ENCODE results near the gene ST6GALNAC5.
"Not testable (repeated sequence)": the region's sequence is repeated elsewhere in the genome, so short reads cannot be mapped to it uniquely, and the experiment has no call there.

The ST6GALNAC5 gene

DNA sequence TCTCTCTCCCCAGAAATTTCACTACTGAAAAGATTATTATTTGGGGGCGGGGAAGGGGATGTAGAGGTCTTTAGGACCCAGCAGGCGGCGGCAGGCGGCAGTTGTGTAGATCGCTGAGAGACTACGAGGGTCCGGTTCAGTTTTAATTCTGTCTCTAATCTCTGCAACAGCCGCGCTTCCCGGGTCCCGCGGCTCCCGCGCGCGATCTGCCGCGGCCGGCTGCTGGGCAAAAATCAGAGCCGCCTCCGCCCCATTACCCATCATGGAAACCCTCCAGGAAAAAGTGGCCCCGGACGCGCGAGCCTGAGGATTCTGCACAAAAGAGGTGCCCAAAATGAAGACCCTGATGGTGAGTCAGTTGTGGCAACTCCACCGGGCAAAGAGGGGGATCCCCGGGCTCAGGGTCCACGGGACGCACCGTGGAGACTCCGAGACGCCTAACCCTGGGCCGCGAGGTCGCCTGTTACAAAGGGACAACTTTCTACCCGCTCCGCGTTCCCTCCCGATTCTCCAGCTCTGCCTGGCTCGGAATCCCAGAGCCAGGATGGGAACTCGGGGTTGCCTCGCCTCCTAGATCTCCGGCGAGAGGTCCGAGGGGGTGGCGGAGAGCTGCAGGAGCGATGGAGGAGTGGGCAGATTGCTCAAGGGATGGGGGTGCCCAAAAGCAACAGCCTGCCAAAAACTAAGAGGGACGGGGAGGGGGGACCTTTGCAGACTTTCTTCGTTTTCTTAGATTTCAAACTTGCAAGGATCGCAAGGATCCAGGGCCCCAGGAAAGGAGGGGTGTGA is at the start of gene ST6GALNAC5:
TSS of gene ST6GALNAC5 (plus strand) at position 139 of the 789 bp plus-strand sequence.
- DNase-seq (ENCODE audit: extremely low read depth in 1 of 2, low read depth in 1 of 2) = no peak

DNA sequence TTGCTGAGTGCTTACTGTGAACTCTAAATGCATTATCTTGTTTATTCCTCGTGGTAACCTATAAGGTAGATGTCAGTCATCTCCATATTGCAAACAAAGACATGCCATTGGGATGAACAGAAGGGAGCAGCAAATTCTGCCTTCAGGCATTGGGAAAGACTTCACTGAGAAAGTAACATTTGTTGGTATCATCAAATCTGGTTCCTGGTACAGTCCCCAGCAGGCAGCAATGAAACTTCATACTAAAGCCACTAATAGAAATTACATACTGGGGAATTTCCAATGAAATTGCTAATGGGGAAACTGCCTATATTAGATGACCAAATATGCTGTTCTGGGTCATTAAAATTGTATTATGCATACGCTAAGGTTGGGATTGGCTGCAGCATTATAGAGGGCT is 47.3 kb upstream of the ST6GALNAC5 start:
- no peak for DNase-seq (ENCODE audit: extremely low read depth in 1 of 2, low read depth in 1 of 2)

DNA sequence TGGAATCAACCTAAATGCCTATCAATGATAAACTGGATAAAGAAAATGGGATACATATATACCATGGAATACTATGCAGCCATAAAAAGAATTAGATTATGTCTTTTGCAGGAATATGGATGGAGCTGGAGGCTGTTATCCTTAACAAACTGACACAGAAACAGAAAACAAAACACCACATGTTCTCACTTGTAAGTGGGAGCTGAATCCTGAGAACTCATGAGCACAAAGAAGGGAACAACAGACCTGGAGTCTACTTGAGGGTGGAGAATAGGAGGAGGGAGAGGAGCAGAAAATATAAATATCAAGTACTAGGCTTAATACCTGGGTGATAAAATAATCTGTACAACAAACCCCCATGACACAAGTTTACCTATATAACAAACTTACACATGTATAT is 44.3 kb upstream of the ST6GALNAC5 start:
- DNase-seq (ENCODE audit: extremely low read depth in 1 of 2, low read depth in 1 of 2) = not testable (repeated sequence)

DNA sequence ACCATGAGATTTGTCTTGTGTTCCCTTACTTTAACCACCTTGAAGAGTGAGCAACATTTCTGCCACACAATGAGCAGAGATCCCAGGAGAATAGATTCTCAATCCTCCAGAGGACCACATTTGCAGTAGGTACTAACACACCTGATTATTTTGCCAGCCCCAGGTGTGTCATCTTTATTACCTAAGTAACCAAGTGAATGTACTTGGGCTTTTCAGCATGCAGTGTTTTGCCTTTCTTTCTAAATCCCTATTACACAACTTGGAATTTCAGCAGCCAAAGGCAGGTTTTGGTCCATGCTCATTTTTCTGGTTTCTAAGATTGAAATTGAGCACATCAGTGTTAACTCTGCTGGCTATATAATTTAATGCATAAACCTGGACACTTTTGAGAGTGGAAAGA is 43.2 kb upstream of the ST6GALNAC5 start:
- DNase-seq (ENCODE audit: extremely low read depth in 1 of 2, low read depth in 1 of 2) = no peak

DNA sequence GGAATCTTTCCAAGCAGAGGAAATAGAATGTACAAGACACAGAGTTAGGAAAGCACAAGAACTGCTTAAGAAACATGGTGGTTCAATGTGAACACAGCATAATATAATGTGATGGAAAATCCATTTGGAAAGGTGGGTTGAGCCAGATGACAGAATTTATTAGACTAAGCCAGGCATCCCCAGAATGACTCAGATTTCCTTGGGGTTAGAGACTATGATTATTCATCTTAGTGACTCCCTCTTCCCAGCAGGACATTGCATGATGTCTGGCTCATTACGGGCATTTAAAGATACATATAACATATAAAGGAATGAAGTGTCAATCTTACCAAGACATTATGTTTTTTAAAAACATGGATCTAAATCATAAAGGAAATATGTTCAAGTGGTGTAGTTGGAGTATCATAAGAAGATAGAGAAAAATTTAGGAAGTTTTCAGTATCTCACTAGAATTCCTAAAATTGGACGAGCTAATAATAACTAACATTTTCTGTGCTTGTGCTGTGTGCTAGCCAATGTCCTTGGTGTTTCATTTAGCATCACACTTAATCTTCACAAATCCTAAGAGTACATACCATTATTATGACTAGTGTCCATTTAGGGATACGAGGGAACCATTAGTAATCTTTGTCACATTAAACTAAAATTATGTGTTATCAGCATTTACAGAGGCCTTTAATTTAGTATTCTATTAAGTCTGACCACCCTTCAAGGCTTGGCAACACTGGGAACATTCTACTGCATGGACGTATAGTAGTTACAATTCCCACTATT is 41.0 kb upstream of the ST6GALNAC5 start:
- no peak for DNase-seq (ENCODE audit: extremely low read depth in 1 of 2, low read depth in 1 of 2)

DNA sequence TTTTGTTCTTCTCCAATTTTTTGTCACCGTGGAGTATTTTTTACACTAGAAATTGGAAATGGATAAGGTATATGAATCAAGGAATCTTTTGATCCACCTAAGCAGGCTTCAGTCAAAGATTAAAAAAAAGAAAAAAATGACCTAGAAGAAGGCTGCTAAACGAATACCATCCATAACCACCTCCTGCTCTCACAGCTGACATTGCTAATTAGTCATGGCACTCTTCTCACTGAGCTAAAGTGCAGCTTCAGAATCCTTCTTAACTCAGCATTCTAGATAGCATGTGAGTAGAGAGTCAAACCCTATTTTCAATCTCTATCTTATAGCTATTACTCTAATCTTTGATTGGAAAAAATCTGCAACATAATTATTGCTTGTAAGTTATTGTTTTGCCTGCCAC is 40.2 kb upstream of the ST6GALNAC5 start:
- no peak for DNase-seq (ENCODE audit: extremely low read depth in 1 of 2, low read depth in 1 of 2)

DNA sequence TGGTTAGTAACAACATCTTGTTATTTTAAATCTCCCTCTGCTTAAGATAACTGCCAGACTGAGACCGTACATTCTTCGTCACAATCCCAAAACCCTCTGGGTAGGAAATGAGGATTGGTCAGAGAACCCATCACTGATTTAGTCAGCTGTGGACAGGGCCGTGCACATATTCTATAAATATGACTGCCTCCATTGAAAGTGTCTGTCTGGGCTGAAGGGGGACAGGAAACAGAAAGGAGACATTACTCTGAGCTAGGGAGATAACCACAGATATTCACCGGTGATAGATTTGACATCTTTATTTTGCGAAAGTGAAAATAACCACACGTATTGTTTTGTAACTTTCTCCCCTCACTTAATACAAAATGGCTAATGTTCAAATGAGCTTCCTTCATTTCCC is 36.9 kb upstream of the ST6GALNAC5 start:
- DNase-seq (ENCODE audit: extremely low read depth in 1 of 2, low read depth in 1 of 2) = no peak

DNA sequence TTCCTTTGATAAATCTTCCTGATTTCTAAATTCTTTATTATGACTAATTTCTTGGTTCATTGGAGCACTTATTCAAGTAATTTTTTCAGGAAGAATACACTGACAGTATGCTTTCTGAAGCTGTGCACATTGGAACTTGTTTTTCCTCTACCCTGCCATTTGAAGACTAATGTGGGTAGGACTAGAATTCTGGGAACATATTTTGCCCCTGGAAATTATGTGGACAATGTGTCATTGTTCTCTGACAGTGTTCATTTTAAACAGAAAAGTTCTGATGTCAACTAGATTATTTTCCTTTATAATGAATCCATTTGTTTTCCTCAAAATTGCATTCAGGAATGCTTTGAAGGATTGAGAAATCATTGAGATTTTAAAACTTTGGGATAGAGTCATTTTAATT is 34.8 kb upstream of the ST6GALNAC5 start:
- DNase-seq (ENCODE audit: extremely low read depth in 1 of 2, low read depth in 1 of 2) = no peak

DNA sequence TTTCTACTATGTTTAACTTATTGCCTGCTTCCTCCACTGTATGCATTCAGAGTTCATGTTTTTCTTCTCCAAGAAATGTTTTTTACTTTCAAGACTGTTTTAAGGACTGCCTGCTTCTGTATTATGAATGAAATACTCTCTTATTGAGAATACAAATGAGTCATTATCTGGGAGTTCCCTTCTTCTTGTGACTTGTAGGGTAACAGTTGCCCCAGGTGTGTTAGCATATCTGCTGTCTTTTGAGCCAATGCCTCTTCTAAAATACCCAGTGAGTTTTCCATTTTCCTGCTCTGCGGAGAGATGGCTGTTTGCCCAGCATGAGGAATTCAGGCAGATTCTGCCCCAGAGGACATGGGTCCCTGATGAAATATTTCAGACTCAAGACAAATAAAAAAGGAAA is 34.1 kb upstream of the ST6GALNAC5 start:
- DNase-seq (ENCODE audit: extremely low read depth in 1 of 2, low read depth in 1 of 2) = no peak

DNA sequence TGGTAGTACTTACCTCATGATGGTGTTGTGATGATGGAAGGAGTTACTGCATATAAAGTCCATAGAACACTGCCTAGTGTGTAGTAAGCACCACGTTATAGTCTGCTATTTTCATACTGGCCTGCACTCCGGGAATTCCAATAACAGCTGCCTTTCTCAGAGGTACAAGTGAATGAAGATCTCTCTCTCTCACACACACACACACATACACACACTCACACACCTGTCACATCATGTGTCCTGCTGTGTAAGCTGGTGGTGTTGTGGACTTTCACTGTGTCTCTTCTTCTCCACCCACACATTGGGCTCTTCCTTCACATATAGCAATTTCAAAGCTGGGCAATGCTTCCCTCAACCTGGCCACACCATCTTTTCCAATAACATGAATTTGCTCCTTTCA is 33.4 kb upstream of the ST6GALNAC5 start:
- DNase-seq (ENCODE audit: extremely low read depth in 1 of 2, low read depth in 1 of 2) = no peak

DNA sequence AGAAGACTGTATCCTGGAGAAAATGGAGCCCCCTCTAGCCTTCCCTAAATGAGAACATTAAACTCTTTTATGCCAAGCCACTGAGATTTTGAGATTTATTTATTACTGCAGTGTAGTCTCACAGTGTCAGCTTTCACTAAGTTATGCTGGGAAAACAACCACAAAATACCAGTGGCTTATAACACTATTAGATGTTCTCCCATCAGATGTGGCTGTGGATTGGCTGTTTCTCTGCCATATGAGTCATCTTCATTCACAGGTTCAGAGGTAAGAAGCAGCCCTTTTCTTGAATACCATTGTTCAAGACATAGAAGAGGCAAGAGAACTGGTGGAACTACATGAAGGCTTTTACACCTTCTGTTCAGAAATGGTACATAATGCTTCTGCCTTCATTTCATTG is 32.1 kb upstream of the ST6GALNAC5 start:
- DNase-seq (ENCODE audit: extremely low read depth in 1 of 2, low read depth in 1 of 2) = no peak

DNA sequence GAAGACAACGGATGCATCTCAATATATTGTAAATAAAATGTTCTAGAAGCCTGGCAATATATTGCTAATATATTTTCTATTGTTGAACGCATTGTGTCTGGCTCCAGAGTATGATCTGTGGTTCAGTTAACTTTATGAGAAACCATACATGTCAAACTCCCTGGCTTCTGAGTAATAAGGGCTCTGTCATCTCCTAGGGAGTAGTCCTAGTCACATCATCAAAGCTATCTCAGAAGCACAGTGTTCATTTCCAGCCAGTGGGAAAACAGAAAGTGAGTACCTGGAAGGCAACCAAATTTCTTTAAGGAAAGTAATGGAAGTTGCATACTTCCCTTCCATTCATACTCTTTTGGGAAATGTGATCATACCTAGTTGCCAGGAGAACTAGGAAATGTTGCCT is 27.0 kb upstream of the ST6GALNAC5 start:
- DNase-seq (ENCODE audit: extremely low read depth in 1 of 2, low read depth in 1 of 2) = no peak

DNA sequence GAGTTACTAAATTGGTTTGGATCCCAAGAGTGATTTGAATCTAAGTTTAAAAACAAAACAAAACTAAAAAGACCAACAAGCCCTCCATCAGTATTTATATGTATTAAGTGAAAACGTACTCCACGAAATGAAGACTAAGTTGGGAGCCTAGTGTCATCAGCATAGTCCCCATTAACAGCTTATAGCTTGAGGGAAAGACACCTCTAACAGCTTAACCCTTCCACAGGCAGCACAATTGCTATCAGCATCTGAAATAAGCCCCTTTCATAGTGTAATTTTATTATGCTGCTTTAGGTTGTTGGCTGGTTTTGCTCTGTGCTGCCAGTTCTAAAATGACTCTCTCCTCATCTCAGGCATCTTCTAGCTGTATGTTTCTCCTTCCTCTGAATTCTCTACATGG is 25.8 kb upstream of the ST6GALNAC5 start:
- DNase-seq (ENCODE audit: extremely low read depth in 1 of 2, low read depth in 1 of 2) = no peak

DNA sequence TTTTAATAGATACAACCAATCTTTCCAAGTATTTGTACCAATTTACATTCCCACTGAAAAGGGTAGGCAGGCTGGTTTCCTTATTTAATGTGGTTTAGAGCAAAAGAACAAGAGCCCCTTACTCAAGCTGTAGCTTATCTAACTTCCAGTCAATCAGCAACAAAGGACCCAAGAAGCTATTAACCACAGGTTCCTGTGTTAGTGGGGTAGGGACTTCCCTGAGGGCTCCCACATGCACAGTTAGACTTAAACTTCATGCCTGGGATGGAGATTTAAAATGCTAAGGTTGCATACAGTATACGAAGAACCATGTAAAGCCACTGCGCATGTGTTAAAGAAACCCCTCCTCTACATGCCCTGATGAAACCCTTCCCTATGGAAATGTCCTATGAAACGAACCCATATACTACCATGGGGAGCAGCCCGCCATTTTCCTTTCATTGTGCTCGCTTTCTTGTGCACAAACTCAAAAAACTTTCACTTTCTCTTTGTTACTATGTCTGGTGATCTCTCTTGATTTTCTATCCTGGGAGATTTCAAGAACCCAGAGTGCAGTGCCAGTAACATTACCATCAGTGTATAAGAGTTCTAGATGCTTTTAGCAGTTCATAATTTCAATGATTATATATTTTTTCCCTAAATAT is 23.3 kb upstream of the ST6GALNAC5 start:
- no peak for DNase-seq (ENCODE audit: extremely low read depth in 1 of 2, low read depth in 1 of 2)

DNA sequence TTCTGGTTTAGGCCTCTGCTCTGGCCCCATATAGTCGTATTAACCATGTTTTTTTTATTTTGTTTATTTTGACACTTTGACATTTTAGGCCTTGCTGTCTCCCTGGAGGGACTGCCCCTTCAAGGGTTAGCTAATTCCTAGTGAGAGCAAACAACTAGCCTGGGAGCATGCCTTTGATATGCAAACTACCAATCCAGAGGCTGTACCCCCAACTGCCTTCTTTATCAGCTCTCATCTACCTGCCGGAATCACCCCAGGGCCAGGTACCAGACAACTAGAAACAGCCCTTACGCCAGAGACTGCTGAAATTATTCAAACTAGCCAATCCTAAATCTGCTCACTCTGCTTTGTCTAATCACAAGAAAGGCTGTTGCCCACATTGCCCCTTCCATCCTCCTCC is 13.0 kb upstream of the ST6GALNAC5 start:
- no peak for DNase-seq (ENCODE audit: extremely low read depth in 1 of 2, low read depth in 1 of 2)

DNA sequence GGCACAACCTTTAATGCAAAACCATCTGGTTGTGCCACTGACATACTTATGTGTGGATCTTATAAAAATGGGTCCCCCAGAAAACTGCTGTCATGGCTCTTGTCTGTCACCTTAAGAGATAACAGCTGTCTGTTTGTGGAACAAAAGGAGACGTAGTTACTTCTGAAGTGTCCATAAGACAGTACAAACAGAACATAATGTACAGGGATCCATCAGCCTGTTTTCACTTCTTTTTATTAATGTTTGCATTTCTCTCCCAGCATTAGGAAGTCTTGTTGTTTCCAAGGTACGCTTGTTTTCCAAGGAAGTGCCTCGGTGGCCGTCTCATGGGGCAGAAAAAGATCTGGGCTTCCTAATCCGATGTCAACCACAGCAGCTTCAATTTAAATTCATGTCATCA is 11.2 kb upstream of the ST6GALNAC5 start:
- no peak for DNase-seq (ENCODE audit: extremely low read depth in 1 of 2, low read depth in 1 of 2)

DNA sequence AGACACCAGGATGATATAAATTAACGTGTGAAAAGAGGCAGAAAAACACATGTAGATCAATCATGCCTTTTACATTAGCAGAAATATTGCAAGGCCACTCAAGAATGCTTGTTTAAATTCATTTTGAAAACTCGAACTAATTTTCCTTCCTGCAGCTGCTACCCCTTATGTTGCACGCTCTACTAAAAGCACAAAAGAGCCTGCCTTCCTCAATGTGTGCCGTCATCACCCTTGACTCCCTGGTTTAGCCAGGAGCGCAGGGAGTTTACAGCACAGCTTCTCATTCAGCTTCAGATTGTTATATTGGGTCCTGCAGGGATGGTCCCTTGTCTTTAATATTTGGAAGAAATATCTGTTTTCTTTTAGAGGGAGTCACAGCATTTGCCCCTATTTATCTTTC is 10.1 kb upstream of the ST6GALNAC5 start:
- DNase-seq (ENCODE audit: extremely low read depth in 1 of 2, low read depth in 1 of 2) = no peak

DNA sequence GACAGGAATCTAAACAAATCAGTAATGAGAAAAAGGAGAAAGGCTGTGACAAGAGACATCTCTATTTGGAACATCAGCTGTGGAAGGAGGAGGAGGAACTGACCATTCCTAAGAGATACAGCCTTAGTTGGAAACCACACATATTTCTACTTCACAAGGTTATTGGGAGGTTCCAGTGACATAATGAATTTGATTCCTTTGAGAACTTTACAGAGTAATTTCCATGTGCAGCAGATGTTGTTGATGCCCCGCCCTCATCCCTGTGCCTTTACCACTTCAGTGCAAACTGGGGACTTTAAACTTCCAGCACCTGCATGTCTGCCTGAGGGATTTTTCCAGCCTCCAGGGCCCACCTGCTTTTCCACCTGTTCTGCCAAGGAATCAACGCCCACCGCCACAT is 9.3 kb upstream of the ST6GALNAC5 start:
- DNase-seq (ENCODE audit: extremely low read depth in 1 of 2, low read depth in 1 of 2) = no peak

DNA sequence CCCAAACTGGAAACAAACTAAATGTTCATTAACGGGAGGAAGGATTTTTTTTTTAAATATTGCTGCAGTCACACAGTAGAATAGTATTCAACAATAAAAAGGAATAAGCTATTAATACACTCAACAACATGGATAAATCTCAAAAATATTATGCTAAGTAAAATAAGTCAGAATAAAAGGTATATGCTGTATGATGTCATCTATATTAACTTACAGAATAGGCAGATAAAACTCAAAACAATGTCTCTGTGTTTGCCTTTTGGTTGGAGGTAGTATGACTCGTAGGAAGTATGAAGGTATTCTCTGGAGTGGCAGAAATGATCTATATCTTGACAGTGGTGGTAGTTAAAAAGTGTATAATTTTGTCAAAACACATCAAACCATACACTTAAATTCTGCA is 6.1 kb upstream of the ST6GALNAC5 start:
- DNase-seq (ENCODE audit: extremely low read depth in 1 of 2, low read depth in 1 of 2) = no peak

DNA sequence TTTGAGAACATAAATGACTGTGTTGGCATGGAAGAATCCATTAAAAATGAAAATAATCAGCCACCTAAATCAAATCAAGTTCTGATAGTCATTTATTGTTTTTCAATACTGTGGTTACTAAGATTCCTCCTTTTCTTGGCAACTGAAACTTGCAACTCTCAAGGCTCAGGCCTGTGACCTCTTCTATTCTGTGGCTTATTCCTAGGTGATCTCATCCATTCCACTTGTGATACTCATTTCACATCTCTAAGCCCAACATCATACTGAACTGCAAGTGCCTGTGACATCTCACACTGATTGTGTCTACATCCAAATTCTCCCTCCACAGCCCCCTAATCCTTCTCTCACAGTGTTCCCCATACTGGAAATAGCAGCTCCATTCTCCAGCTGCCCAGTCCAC is 4.8 kb upstream of the ST6GALNAC5 start:
- DNase-seq (ENCODE audit: extremely low read depth in 1 of 2, low read depth in 1 of 2) = no peak

DNA sequence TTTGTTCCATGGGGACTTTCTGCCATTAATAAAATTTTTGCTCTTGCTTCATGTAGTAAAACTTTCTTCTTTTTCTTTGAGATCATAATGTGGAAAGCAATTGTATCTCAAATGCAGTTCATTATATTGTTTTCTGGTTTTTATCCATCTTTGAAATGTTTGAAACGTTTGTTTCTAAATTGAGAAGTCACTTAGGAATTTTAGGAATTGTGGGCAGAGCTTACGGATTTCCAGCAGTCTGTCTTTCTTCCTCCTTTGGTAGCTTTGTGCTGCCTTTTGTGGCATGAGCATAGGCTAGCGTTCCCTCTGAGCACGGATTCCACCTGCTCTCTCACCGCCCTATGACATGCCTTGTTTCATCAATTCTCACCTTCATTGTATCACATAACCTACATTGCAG is 2.9 kb upstream of the ST6GALNAC5 start:
- DNase-seq (ENCODE audit: extremely low read depth in 1 of 2, low read depth in 1 of 2) = no peak

DNA sequence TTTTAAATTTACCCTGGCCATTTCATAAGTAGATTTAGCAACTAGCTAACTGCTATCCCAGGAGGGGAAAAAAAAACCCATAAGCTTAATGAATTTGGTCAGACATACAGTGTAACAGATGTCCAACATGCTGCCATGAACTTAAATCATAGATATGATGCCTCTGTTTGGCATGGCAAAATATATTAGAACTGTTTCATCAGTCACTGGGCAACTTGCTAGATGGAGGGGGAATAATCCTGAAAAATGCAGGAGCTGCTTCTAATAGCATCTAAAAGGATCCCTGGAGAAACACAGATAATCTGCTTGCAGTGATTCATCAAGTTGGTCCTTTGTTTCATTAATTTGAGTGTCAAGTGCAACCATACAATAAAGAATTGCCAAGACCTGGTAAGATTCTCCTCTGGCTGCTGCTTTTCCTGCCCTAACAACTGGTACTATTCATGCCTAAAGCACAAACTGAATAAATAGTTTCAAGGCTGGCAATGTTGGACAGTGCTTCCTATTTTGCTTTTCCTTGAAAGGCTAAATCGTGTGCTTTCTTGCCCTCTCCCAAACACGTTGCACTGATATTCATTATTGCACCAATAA is 1.5 kb upstream of the ST6GALNAC5 start:
- no peak for DNase-seq (ENCODE audit: extremely low read depth in 1 of 2, low read depth in 1 of 2)
